Right kidney (tissue), 1 donor: ENCODE measurements around the gene FIBP.

Experiments
- DNase-seq: peaks from one replicate; pipeline ENCODE4 v3.0.0-alpha.2; 2016

FIBP gene

DNA sequence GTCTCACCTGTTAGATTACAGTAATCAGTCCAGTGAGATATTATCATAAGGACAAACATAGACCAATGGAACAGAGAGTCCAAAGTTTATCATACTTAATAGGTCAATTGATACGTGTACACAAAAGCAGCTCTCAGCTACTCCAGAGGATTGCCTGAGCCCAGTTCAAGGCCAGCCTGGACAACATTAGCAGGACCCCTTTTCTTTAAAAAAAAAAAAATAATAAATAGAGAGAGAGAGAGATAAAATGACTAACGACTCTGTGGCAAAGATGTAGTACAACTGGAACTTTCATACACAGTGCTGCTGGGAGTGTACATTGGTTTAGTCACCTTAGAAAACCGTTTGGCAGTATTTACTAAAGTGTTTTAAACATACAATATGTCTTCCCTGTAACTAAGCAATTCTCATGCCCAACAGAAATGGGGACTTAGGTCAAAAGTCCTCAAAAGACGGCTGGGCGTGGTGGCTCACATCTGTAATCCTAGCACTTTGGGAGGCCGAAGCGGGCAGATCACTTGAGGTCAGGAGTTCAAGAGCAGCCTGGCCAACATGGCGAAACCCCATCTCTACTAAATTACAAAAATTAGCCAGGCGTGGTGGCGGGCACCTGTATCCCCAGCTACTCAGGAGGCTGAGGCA is 43.9 kb downstream of the FIBP start:
- no peak for DNase-seq

DNA sequence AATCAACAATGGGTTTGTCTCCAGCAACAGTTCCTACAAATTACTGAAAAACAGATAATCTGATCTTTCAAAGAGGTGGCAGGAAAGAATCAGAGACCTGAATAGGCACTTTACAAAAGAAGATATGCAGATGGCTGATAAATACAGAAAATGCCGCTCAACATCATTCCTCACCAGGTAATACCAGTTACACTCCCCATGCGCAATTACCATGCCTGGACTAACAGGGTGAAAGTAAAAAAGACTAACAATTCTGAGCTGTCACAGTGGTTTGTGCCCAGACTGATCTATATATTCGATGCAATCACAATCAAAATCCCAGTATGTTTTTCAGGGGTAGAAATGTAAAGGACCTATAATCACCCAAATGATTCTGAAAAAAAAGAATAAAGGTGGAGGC is 44.5 kb downstream of the FIBP start:
- no peak for DNase-seq

DNA sequence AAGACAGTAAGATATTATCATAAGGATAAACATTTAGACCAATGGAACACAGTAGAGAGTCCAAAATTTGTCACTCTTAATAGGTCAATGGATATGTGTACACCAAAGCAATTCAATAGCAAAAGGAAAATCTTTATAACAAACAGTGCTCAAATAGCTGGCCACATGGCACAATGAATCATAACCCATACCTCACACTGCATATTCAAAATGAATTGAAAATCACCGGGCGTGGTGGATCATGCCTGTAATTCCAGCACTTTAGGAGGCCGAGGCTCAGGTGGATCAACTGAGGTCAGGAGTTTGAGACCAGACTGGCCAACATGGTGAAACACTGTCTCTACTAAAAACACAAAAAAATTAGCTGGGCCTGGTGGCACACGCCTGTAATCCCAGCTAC is 46.1 kb downstream of the FIBP start:
- no peak for DNase-seq

DNA sequence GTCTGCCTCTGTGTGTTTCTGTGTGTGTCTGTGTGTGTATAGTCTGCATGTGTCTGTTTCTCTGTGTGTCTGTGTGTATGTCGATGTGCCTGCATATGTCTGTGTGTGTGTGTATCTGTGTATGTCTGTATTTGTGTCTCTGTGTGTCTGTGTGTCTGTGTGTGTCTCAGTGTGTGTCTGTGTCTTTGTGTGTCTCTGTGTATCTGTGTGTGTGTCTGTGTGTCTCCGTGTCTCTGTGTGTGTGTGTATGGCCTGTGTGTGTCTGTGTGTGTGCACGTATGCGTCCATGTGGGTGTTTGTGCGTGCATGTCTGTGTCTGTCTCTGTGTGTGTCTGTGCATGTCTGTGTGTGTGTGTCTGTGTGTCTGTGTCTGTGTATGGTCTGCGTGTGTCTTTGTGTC is 54.1 kb downstream of the FIBP start:
- no peak for DNase-seq
